Ishikawa (cell line): Measurements from ENCODE around the gene NOP14.
A peak's percentile ranks its signal among the peaks of the same experiment; 100 is the strongest.

Experiments
- CEBPB ChIP-seq: IDR thresholded peaks from 2 replicates; pipeline ENCODE4 v1.6.1; 2012
- CREB1 ChIP-seq: IDR thresholded peaks from 2 replicates; pipeline ENCODE4 v1.6.1; 2012; ENCODE audit warnings: low read depth
- EGR1 ChIP-seq: IDR thresholded peaks from 2 replicates; pipeline ENCODE4 v1.6.1; 2012
- EP300 ChIP-seq: IDR thresholded peaks from 2 replicates; pipeline ENCODE4 v1.6.1; 2012; ENCODE audit warnings: borderline replicate concordance
- FOXM1 ChIP-seq: IDR thresholded peaks from 2 replicates; pipeline ENCODE4 v1.6.1; 2012; ENCODE audit warnings: low read depth, borderline replicate concordance
- NFIC ChIP-seq: IDR thresholded peaks from 2 replicates; pipeline ENCODE4 v1.6.1; 2012
- RAD21 ChIP-seq: IDR thresholded peaks from 2 replicates; pipeline ENCODE4 v1.6.1; 2012; ENCODE audit warnings: low read depth
- REST ChIP-seq: IDR thresholded peaks from 2 replicates; pipeline ENCODE4 v1.6.1; 2012; ENCODE audit warnings: low read depth, mild to moderate bottlenecking
- TAF1 ChIP-seq: IDR thresholded peaks from 2 replicates; pipeline ENCODE4 v1.6.1; 2012; ENCODE audit warnings: low read depth, mild to moderate bottlenecking
- TCF12 ChIP-seq: IDR thresholded peaks from 2 replicates; pipeline ENCODE4 v1.6.1; 2012; ENCODE audit warnings: low read depth
- TEAD4 ChIP-seq: IDR thresholded peaks from 2 replicates; pipeline ENCODE4 v1.6.1; 2012
- USF1 ChIP-seq: IDR thresholded peaks from 2 replicates; pipeline ENCODE4 v1.6.1; 2012
- YY1 ChIP-seq: IDR thresholded peaks from 2 replicates; pipeline ENCODE4 v1.6.1; 2012; ENCODE audit warnings: low read depth
- ZBTB7A ChIP-seq: IDR thresholded peaks from 2 replicates; pipeline ENCODE4 v1.6.1; 2012; ENCODE audit warnings: low read depth
- TF ChIP-seq, protein P1 (sequence below): IDR thresholded peaks from 2 replicates; pipeline ENCODE4 v1.6.1; 2012

The NOP14 gene

GRCh38 chr4:2961811-2962441 lies 1.3 kb downstream of the NOP14 start:
- TF ChIP-seq CREB1 = no peak
- no peak for TF ChIP-seq REST
- TF ChIP-seq USF1 = no peak
- TF ChIP-seq, protein P1, sequence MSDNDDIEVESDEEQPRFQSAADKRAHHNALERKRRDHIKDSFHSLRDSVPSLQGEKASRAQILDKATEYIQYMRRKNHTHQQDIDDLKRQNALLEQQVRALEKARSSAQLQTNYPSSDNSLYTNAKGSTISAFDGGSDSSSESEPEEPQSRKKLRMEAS = no peak
- no peak for TF ChIP-seq EP300
- no peak for TF ChIP-seq EGR1
- TF ChIP-seq TAF1 = no peak
- no peak for TF ChIP-seq NFIC
- no peak for TF ChIP-seq TCF12

GRCh38 chr4:2961421-2961810 lies 1.8 kb downstream of the NOP14 start:
- no peak for TF ChIP-seq NFIC
- TF ChIP-seq REST = no peak
- no peak for TF ChIP-seq TEAD4

DNA sequence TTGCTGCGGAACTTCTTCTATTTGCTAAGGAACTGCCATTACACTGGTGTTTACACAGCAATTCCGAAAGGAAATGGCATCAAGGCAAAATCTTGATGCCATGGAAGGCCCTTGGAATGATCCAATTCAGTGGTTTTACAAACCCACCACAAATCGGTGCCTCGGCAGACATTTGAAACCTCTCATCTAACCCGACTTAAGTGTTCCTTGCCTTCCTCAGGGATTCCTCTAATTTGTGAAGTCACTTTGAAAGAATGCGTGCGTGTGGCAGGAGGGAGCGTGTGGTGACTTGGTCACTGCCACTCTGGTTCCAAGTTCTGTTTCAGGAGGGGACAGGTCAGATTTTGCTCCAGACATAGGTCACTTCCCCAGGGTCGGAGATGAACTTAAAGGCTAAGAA lies 4.8 kb downstream of the NOP14 start:
- no peak for TF ChIP-seq TAF1
- no peak for TF ChIP-seq EP300
- TF ChIP-seq FOXM1 = no peak
- TF ChIP-seq TCF12 = no peak
- no peak for TF ChIP-seq USF1
- TF ChIP-seq RAD21 = no peak
- TF ChIP-seq ZBTB7A = no peak
- no peak for TF ChIP-seq NFIC

- TF ChIP-seq TEAD4 = no peak
- TF ChIP-seq RAD21 = peak; percentile 11; the same call in 1 of the 2 replicates
These were observed 8.6 kb downstream of the NOP14 start for GRCh38 chr4:2954358-2955185.

GRCh38 chr4:2953496-2953895 lies 9.7 kb downstream of the NOP14 start:
- TF ChIP-seq RAD21 (no peak), CEBPB (no peak), ZBTB7A (no peak), REST (no peak), TCF12 (no peak), USF1 (no peak), NFIC (no peak), TAF1 (no peak), FOXM1 (no peak), CREB1 (no peak), YY1 (no peak), TEAD4 (no peak), EP300 (no peak), EGR1 (no peak)
- TF ChIP-seq, protein P1 = no peak
